ENCODE measurements around the gene SLC22A17.

The SLC22A17 gene

GRCh38 chr14:23380976-23381375 is 28.3 kb upstream of the SLC22A17 start:
- DNase-seq, result no peak

GRCh38 chr14:23380197-23380914 is 27.7 kb upstream of the SLC22A17 start:
- DNase-seq, result no peak

- DNase-seq, result peak; percentile 60
Measured at GRCh38 chr14:23379366-23380196, 26.9 kb upstream of the SLC22A17 start.

DNA sequence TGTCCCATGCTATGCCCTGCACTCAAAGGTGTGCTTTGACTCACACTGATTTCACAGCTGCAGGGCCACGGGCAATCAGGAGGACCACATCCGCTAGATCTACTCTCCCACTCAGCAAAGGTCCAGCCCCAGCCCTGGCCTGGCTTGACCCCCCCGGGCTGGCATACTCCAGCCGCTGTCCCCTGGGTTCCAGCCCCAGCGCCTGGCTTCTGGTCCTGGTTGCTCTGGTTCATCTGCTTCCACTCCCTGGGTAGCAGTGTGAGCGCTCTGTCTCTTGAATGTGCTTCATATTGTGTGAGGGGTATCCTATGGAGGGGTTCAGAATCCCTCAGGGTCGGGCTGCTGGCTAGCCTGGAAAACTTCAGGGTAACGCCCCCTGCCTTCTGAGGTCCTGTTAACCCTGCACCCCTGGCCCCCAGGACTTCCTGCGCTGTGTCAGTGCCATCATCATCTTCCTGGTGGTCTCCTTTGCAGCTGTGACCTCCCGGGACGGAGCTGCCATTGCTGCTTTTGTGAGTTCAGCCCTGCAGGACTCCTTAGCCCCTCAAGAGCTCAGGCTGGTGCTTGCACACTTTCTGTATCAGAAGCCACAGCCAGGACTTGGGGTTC is 26.0 kb upstream of the SLC22A17 start:
- no peak for DNase-seq

- DNase-seq, result no peak
Measured at GRCh38 chr14:23377573-23378563, 25.2 kb upstream of the SLC22A17 start.

DNA sequence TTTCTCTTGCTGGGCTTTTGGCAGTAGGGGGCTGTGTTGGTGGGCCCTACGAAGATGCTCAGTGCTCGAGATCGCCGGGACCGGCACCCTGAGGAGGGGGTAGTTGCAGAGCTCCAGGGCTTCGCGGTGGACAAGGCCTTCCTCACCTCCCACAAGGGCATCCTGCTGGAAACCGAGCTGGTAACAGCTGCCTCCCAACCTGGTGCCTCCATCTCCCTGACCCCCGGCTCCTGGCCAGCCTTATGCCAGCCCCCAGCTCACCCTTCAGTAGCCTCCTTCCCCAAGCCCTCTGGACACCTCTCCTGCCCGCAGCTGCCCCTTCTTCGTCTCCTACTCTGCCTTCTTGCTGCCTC is 24.5 kb upstream of the SLC22A17 start:
- DNase-seq, result no peak

DNA sequence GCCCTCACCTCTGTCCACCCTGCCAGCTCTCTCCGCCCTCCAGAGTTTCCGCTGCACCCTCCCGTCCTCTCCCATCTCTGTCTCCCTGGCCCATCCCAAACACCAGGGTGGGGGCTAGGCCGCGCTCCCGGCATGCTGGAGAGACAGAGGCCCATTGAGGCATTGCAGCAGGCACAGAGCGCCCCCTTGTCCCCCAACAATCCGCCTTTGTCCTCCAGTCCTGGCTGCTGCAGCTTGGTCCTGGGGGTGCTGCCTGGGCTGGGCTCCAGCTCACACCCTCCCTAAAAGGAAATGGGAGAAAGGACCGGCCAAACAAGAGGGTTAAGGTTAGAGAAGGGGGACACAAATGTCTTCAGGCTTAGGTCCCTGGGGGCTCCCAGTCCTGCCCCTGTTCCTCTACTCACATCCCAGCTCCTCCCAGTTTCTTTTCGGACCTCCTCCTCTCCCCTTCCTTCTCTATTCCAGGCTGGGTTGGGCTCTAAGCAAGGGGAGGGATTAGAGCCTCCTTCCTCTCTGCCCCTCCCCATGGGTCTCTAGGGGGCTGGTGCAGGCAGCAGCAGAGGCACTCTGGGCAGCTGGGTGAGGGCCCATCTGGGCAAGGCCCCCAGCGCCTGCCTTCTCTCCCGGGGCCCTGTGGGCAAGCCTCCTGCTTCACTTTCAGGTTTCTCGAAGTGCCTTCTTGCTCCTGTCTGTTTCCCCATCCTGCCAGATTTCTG is 24.0 kb upstream of the SLC22A17 start, which contains the start of gene CMTM5:
Gene CMTM5, plus strand, starts transcription at position 565 of the 716 bp plus-strand sequence. CDS start 206 bp downstream, outside the sequence.
- DNase-seq, result no peak

DNA sequence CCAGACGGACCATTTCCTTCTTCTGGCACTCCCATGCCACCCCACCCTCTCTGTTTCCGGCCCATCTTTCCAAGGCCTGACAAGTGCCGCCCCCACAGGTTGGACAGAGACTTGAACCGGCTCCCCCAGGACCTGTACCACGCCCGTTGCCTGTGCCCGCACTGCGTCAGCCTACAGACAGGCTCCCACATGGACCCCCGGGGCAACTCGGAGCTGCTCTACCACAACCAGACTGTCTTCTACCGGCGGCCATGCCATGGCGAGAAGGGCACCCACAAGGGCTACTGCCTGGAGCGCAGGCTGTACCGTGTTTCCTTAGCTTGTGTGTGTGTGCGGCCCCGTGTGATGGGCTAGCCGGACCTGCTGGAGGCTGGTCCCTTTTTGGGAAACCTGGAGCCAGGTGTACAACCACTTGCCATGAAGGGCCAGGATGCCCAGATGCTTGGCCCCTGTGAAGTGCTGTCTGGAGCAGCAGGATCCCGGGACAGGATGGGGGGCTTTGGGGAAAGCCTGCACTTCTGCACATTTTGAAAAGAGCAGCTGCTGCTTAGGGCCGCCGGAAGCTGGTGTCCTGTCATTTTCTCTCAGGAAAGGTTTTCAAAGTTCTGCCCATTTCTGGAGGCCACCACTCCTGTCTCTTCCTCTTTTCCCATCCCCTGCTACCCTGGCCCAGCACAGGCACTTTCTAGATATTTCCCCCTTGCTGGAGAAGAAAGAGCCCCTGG is 23.0 kb upstream of the SLC22A17 start:
- DNase-seq, result no peak

GRCh38 chr14:23373041-23373440 is 20.4 kb upstream of the SLC22A17 start:
- no peak for DNase-seq

- no peak for DNase-seq
Measured at GRCh38 chr14:23372509-23372908, 19.8 kb upstream of the SLC22A17 start, which contains the start of gene IL25. Gene IL25, plus strand, starts transcription at chr14:23372809.

DNA sequence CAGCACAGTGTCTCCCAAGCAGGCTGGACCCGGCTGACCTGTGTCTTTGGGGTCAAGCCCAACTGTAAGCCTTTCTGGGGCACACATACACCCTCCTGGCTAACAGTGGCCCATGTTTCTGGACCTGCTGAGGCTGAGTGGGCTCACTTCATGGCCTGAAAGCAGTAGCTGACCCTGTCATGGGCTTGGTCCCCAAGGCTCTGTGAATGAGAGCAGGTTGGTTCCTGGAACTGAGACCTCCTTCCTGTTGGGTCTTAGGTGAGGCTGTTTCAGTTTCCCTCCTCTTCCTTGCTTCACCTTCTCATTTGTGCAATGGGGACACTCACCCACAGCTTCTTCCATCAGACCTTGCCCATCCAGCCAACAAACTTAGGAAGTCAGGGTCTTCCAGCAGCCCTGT is 19.2 kb upstream of the SLC22A17 start:
- no peak for DNase-seq

- DNase-seq, result no peak
Measured at GRCh38 chr14:23370221-23370620, 17.5 kb upstream of the SLC22A17 start.

- no peak for DNase-seq
Measured at GRCh38 chr14:23366426-23366921, 13.8 kb upstream of the SLC22A17 start.

DNA sequence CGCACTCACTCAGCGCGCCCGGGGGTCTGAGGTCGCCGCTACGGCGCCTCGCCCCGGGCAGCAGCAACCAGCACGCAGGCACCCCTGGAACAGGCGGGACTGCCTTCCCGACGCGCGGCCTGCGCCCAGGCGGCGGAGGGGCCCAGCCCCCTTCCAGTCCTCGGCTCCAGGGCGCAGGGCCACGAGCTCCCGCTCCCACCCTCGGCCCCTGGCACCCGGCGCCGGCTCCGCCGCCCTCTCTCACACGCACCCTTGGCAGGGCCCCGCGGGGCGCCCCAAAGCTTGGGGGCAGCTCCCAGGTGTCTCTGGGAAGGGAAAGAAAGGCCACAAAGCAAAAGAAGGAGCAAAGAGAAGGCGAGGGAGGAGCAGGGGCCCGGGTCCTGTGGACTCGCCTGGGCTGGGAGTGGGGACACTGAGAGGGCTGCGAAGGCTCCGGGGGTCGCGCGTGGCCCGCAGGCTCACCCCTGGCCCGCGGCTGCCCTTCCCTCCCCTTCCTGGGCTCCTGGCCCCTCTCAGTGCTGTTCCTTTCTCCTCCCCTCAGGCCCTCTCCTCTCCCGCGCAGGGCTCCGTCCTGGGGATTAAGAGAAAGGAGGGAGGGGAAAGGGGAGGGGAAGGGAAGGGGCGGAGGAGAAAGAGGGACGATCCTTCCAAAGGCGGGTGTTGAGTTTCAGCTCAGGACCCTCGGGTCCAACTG is 13.2 kb upstream of the SLC22A17 start:
- DNase-seq, result no peak

DNA sequence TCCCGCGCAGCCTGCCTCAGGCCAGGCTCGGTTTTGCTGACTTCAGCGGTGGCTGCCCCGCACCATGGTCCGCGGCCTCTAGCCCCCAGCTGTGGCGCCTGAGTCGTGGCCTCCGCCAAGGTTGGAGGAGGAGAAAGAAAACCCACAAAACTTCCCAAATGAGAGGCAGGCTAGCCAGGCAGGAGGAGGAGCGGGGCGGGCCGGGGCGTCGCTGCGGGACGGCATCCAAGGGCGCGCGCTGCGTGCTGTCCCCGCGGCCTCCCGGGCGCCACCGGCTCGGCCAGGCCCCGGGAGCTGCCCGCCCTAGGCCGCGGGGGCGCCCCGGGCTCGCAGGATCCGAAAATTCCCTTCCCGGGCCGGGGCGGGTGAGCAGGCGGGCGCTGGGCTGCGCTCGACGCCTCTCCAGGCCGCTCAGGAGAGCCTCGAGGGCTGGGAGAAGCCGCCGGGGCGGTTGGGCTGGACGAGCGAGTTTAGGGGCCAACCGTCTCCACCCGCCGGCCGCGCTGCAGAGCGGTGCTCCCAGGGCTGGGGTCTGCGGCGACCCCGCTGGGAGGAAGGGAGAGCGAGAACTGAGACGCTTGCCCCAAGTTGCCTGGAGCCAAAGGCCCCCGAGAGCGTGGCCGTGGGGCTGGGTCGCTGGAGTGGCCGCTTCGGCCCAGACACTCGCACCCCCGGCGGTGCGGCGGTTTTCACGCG is 12.5 kb upstream of the SLC22A17 start, which contains the start of gene EFS:
Gene EFS, minus strand, starts transcription at position 137 of the 696 bp plus-strand sequence. CDS start 147 bp downstream, outside the sequence.
- no peak for DNase-seq

- DNase-seq, result no peak
Measured at GRCh38 chr14:23364164-23365035, 11.7 kb upstream of the SLC22A17 start.

GRCh38 chr14:23362200-23362599 is 9.5 kb upstream of the SLC22A17 start:
- no peak for DNase-seq

DNA sequence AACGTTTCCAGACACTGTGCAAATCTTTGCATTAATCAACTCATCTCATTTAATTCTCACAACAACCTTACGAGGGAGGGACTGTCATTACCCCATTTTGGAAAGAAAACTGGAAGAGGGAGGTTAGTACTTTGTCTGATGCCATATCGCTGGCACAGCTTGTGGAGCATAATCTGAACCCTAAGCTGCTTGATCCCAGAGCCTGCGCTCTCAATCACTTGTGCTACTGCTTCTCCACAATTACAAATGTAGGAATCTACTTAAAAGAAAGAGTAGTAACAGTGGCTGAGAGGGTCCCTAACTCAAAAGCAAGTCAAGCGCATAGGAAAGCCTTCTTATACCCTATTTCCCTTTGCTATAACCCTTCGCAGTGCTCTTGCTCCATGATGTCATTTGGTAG is 9.1 kb upstream of the SLC22A17 start:
- DNase-seq, result no peak

Measured in COR-L47 (cell line).